Large intestine (tissue), 3 donors: ENCODE results near the gene STOX2. TPM values are rescaled to one million over a fixed set of nuclear protein-coding genes. Genes with fewer than 3 reads are reported as not detected.
A peak's percentile ranks its signal among the peaks of the same experiment; 100 is the strongest.

Source experiments
- DNase-seq, 2 donors: peaks; one replicate each; pipeline versions ENCODE4 v3.0.0 to v3.0.0-alpha.2; 2013
- H3K27ac ChIP-seq: one replicate; pipeline ENCODE4 v1.5.1; 2013; ENCODE audit warnings: low read length
- H3K27me3 ChIP-seq: 2 replicates; pipeline ENCODE4 v1.6.1; 2013; ENCODE audit warnings: low read length; ENCODE audit not compliant: control insufficient read depth, insufficient read depth
- H3K36me3 ChIP-seq: 2 replicates; pipeline ENCODE4 v1.6.1; 2013; ENCODE audit warnings: low read length; ENCODE audit not compliant: control insufficient read depth, insufficient read depth
- H3K4me1 ChIP-seq: one replicate; pipeline ENCODE4 v1.6.1; 2013; ENCODE audit warnings: low read length; ENCODE audit not compliant: control insufficient read depth, insufficient read depth
- H3K4me3 ChIP-seq: one replicate; pipeline ENCODE4 v1.5.1; 2013; ENCODE audit warnings: low read length
- H3K9me3 ChIP-seq: one replicate; pipeline ENCODE4 v1.6.1; 2013; ENCODE audit warnings: mild to moderate bottlenecking, low read depth, low read length, moderate library complexity; ENCODE audit not compliant: control insufficient read depth
- WGBS: methylation state at CpG from one replicate; pipeline ENCODE4 v1.1.5; 2013; ENCODE audit warnings: low lambda C conversion rate; ENCODE audit not compliant: insufficient coverage; 5-methylcytosine and 5-hydroxymethylcytosine counted together
- polyA plus RNA-seq: library from polyadenylated mRNA; unstranded; fragments of 120-200 nt; gene quantifications from one replicate; pipeline ENCODE4 v1.2.1, GENCODE V29; 2013

The STOX2 gene
- polyA plus RNA-seq, 1 donor = 4.4 TPM

- Histone ChIP-seq H3K36me3 (peaks cover 2% of the 10 kb centered on the region), H3K9me3 (no peaks in the 10 kb centered on the region), H3K27ac (no peak overlapping the region), H3K4me1 (no peaks in the 10 kb centered on the region), H3K4me3 (no peak overlapping the region), H3K27me3 (no peaks in the 10 kb centered on the region)
- WGBS = 82% methylated on average over 3 of the region's 26 CpGs
- no peak for DNase-seq
Measured at GRCh38 chr4:184019667-184020623, 114.8 kb downstream of the STOX2 start.

- Histone ChIP-seq H3K27me3 (no peaks in the 10 kb centered on the region), H3K9me3 (no peaks in the 10 kb centered on the region), H3K27ac (no peak overlapping the region), H3K4me3 (no peak overlapping the region), H3K4me1 (no peaks in the 10 kb centered on the region), H3K36me3 (peaks cover 2% of the 10 kb centered on the region)
- peak in 1 of 2 donors; percentile 35 for DNase-seq
- WGBS = no CpG with 5 or more reads among the region's 3 CpGs
Measured at GRCh38 chr4:184021389-184021788, 116.3 kb downstream of the STOX2 start.

DNA sequence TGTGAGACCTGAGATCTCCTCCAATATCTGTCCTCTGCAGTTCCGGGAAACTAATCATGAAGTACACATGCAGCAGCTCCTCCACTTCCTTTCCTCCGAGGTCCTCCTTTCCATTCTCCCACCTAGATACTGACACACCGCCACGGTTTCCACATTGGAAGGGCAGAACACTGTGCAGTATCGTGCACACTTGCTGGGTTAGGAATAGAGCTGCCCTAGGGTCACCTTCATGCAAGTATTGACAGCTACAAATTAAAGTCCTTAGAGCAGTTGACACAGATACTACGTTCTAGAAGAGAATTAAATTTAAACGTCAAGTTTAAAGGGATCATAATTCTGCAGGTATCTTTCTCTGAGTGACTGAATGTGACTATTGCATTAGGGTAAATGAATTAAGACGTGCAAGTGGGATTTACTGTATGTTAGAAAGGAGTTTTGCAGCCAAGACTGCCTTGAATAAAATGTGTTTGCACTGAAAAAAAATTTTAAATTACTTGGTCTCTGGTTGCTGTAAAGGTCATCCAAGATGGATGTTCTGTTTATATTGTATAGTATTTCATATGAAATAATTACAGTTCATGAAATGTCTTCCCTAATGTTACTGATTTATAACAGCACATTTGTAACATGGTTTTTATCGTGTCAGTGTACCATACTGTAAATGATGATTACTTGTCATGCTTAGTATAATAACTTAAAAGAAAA, 117.7 kb downstream of the STOX2 start:
- Histone ChIP-seq H3K27ac (no peak overlapping the region), H3K27me3 (no peaks in the 10 kb centered on the region), H3K36me3 (peaks cover 2% of the 10 kb centered on the region), H3K9me3 (no peaks in the 10 kb centered on the region), H3K4me1 (no peaks in the 10 kb centered on the region), H3K4me3 (no peak overlapping the region)
- no peak for DNase-seq
- WGBS = 100% methylated on average over 4 of the region's 9 CpGs

GRCh38 chr4:184024637-184025036, 119.5 kb downstream of the STOX2 start:
- Histone ChIP-seq H3K9me3 (no peaks in the 10 kb centered on the region), H3K4me3 (no peak overlapping the region), H3K27me3 (no peaks in the 10 kb centered on the region), H3K4me1 (no peaks in the 10 kb centered on the region), H3K36me3 (peaks cover 2% of the 10 kb centered on the region), H3K27ac (no peak overlapping the region)
- 67% methylated on average over 1 of the region's 4 CpGs for WGBS
- no peak for DNase-seq

GRCh38 chr4:184028561-184029374, 123.7 kb downstream of the STOX2 start:
- H3K36me3 ChIP-seq = no peaks in the 10 kb centered on the region
- H3K9me3 ChIP-seq = no peaks in the 10 kb centered on the region
- 87% methylated on average over 6 of the region's 18 CpGs for WGBS
- DNase-seq = no peak
- H3K27me3 ChIP-seq = peaks cover 2% of the 10 kb centered on the region
- no peak overlapping the region for H3K27ac ChIP-seq
- H3K4me1 ChIP-seq = no peaks in the 10 kb centered on the region
- H3K4me3 ChIP-seq = no peak overlapping the region

DNA sequence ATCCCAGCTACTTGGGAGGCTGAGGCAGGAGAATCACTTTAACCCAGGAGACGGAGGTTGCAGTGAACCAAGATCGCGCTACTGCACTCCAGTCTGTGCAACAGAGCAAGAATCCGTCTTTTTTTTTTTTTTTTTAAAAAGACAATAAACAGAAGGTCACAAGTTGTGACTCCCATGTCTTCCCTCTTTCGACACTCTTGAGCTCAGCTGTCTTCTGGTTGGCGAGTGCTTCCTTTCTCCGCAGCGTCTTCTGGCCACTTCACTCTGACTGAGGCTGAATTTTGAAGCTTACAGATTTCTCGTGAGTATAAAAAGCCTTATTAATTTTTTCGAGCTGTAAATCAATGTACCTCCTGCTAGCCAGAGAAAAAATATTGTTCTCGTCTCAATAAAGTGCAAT, 124.9 kb downstream of the STOX2 start:
- Histone ChIP-seq H3K27ac (no peak overlapping the region), H3K4me3 (no peak overlapping the region), H3K27me3 (peaks cover 2% of the 10 kb centered on the region), H3K9me3 (no peaks in the 10 kb centered on the region), H3K36me3 (no peaks in the 10 kb centered on the region), H3K4me1 (no peaks in the 10 kb centered on the region)
- WGBS = 81% methylated on average over 7 of the region's 11 CpGs
- DNase-seq = no peak

DNA sequence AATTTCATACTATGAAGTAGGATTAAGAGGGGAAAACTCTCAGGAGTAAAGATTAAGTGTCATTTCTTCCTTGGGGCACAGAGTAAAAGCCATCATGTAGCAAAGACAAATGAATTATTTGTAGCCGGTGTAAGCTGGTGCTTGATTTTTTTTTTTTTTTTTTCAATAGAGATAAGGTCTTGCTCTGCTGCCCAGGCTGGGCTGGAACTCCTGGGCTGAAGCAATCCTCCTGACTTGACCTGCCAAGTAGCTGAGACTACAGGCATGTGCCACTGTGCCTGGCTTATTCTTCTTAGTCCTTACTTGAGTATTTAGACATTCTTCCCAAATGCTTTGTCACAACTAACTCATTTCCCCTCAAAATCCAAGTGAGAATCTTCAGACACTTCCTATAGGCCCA, 125.7 kb downstream of the STOX2 start:
- Histone ChIP-seq H3K36me3 (no peaks in the 10 kb centered on the region), H3K4me1 (no peaks in the 10 kb centered on the region), H3K9me3 (no peaks in the 10 kb centered on the region), H3K27ac (no peak overlapping the region), H3K4me3 (no peak overlapping the region), H3K27me3 (peaks cover 2% of the 10 kb centered on the region)
- no peak for DNase-seq
- WGBS = no CpG with 5 or more reads among the region's 1 CpG

DNA sequence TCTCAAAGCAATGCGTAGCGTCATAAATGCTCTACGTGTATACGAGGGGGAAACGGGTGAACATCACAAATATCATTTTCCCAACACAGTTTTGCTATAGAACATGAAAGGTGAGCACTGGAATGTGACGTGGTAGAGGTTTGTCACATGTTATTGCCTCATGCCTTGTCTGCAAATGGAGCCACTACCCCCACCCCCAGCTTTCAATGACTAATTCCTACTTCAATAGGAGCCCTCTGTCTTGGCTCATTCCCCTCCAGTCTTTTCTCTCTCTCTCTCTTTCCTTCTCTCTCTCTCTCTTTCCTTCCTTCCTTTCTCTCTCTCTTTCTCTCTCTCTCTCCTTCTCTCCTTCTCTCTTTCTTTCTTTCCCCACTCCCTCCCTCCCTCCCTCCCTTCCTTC, 127.0 kb downstream of the STOX2 start:
- Histone ChIP-seq H3K27ac (no peak overlapping the region), H3K27me3 (peaks cover 2% of the 10 kb centered on the region), H3K4me1 (no peaks in the 10 kb centered on the region), H3K9me3 (no peaks in the 10 kb centered on the region), H3K36me3 (no peaks in the 10 kb centered on the region), H3K4me3 (no peak overlapping the region)
- WGBS = no CpG with 5 or more reads among the region's 6 CpGs
- DNase-seq = no peak

DNA sequence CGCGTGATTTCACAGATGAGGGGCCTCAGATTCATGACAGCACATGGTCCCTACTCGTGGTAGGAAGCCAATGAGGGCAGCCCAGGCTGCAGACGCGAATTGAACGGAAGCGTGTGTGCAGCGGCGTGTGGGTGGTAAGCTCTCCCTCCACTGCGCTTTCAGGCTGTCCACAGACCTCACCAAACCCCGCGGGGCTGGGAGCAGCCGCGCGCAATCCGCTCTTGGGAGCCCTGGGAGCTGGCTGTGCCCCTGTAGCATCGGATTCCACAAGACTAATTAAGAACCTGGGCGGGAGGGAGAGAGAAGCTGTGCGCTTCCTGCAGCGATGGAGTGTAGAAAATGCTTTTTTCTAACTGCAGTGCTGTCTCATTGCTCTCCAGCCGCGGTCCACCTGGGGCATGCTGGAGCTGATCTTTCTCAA, 134.9 kb downstream of the STOX2 start:
- Histone ChIP-seq H3K4me1 (no peaks in the 10 kb centered on the region), H3K4me3 (no peak overlapping the region), H3K27me3 (peaks cover 25% of the 10 kb centered on the region), H3K27ac (no peak overlapping the region), H3K9me3 (no peaks in the 10 kb centered on the region), H3K36me3 (no peaks in the 10 kb centered on the region)
- DNase-seq = peak in 1 of 2 donors; percentile 18
- WGBS = no CpG with 5 or more reads among the region's 22 CpGs

DNA sequence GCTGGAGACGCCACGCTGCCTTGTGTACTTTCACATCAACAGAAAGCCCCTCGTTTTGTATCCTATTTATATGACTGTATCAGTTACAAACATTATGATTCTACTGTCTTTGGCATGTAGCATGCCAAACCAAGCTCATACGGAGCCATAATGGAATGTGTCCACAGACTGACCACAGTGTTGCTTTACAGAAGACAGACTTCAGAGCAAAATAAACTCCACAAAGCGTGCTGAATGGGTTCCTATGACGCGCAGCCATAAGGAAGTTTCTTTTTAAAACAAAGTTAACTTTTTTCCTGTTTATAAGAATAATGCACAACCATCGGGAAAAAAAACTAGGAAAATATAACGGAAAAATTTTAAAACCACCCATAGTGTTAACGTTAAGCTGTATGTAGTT, 136.0 kb downstream of the STOX2 start:
- Histone ChIP-seq H3K9me3 (peaks cover 4% of the 10 kb centered on the region), H3K27ac (no peak overlapping the region), H3K27me3 (peaks cover 25% of the 10 kb centered on the region), H3K36me3 (no peaks in the 10 kb centered on the region), H3K4me3 (no peak overlapping the region), H3K4me1 (no peaks in the 10 kb centered on the region)
- DNase-seq = no peak
- WGBS = 82% methylated on average over 6 of the region's 10 CpGs
